Right cardiac atrium (tissue), 5 donors: ENCODE data around the gene KRT2. TPM values are rescaled to one million over a fixed set of nuclear protein-coding genes. Genes with fewer than 3 reads are reported as not detected.

Source experiments
- ATAC-seq, 2 donors: fragments of 200-7000 bp; cut with Tn5 transposase; one replicate each; pipeline versions ENCODE4 v1.8.0 to v1.9.1; 2020; ENCODE audit warnings: moderate library complexity in 2 of 2, mild to moderate bottlenecking in 1 of 2
- DNase-seq, 3 donors: peaks; one replicate each; pipeline ENCODE4 v3.0.0-alpha.2; 2020
- H3K27ac ChIP-seq: one replicate; pipeline ENCODE4 v1.5.1; 2013; ENCODE audit warnings: mild to moderate bottlenecking, low read length, control low read depth, moderate library complexity
- H3K27me3 ChIP-seq: one replicate; pipeline ENCODE4 v1.6.1; 2013; ENCODE audit not compliant: control insufficient read depth, insufficient read depth
- H3K4me1 ChIP-seq: one replicate; pipeline ENCODE4 v1.6.1; 2013; ENCODE audit warnings: low read length; ENCODE audit not compliant: control insufficient read depth, insufficient read depth
- H3K4me3 ChIP-seq: one replicate; pipeline ENCODE4 v1.5.1; 2013; ENCODE audit warnings: low read length, control low read depth
- H3K9me3 ChIP-seq: one replicate; pipeline ENCODE4 v1.6.1; 2013; ENCODE audit warnings: low read length; ENCODE audit not compliant: control insufficient read depth
- WGBS: extraction: QIAGEN DNeasy Blood & Tissue Kit; methylation state at CpG from one replicate; pipeline ENCODE4 v1.1.7; 2013; 5-methylcytosine and 5-hydroxymethylcytosine counted together
- intact Hi-C, 4 donors: fragments of 100-400 bp; cut with DNase I; formaldehyde crosslinking; loops; one replicate each; pipeline versions ENCODE4 v1.11.0 to v1.14.0; 2022 to 2023
- polyA plus RNA-seq: library from polyadenylated mRNA; stranded (reverse); fragments of 200-250 nt; gene quantifications from one replicate; pipeline ENCODE4 v1.2.3, GENCODE V29; 2013
- total RNA-seq, 4 donors: library from RNA; stranded (reverse); fragmentation: NEBNext Ultra II Directional; extraction: Animal tissue kit (Norgen Biotek cat#: 25700); gene quantifications; one replicate each; pipeline ENCODE4 v1.2.1, GENCODE V29; 2021
- donor health status: healthy with polysubstance abuse.
- donor health status: DM: no; HTN: yes; CAD: no.
- donor health status: DM: no; HTN: no; CAD: no.
- donor health status: DM: no; HTN: yes; CAD: no; lungs with severe emphysema.
- donor health status: DM: yes; HTN: yes; CAD: no.

Gene KRT2
- total and polyA plus RNA-seq, 5 donors, result not detected

DNA sequence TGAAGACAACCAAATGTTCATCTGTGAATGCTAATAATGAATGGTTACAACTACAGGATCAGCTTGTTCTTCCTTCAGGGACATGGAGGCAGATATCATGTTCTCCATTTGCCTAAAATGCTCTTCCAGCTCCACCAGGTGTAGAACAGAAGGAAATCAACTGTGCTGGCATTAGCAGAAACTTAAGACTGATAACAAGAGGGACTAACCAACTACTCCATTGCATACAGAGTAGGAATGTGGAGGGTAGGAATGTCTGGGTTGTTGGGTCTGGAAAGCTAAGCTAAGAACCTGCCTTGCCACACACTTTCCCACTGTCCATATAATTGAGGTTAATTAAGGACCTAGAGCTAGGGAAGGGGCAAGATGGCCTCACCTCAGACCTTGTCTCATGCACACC is 11.4 kb upstream of the KRT2 start:
- ATAC-seq (no peak), DNase-seq (no peak)
- intact Hi-C loops, result loop anchor here in 1 of 4 donors (10.0 kb wide), 1 partner anchor 211 kb away; no protein-coding TSS in a partner anchor
- Histone ChIP-seq H3K27me3 (no peaks in the 10 kb centered on the region), H3K4me1 (no peaks in the 10 kb centered on the region), H3K9me3 (no peaks in the 10 kb centered on the region), H3K4me3 (no peak overlapping the region), H3K27ac (no peak overlapping the region)

DNA sequence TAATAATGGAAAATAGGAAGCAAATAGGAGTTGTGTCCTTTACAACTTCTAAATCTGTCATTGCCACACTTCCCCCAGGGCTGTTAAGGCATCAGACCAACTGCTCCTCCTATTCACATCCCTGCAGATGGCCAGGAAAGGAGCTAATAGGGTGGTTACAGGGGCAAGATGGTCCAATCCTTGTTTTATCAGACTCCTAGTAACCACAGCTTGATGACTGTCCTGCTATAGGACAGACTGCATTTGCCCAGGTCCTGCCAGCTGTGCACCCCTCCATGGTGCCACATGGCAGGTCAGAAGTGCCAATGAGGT is 10.9 kb upstream of the KRT2 start:
- intact Hi-C loops, result loop anchor here in 1 of 4 donors (10.0 kb wide), 1 partner anchor 212 kb away; no protein-coding TSS in a partner anchor
- H3K4me3 ChIP-seq, result no peak overlapping the region
- ATAC-seq, result no peak
- no peaks in the 10 kb centered on the region for H3K4me1 ChIP-seq
- no peaks in the 10 kb centered on the region for H3K9me3 ChIP-seq
- no peak overlapping the region for H3K27ac ChIP-seq
- DNase-seq, result no peak
- no peaks in the 10 kb centered on the region for H3K27me3 ChIP-seq

DNA sequence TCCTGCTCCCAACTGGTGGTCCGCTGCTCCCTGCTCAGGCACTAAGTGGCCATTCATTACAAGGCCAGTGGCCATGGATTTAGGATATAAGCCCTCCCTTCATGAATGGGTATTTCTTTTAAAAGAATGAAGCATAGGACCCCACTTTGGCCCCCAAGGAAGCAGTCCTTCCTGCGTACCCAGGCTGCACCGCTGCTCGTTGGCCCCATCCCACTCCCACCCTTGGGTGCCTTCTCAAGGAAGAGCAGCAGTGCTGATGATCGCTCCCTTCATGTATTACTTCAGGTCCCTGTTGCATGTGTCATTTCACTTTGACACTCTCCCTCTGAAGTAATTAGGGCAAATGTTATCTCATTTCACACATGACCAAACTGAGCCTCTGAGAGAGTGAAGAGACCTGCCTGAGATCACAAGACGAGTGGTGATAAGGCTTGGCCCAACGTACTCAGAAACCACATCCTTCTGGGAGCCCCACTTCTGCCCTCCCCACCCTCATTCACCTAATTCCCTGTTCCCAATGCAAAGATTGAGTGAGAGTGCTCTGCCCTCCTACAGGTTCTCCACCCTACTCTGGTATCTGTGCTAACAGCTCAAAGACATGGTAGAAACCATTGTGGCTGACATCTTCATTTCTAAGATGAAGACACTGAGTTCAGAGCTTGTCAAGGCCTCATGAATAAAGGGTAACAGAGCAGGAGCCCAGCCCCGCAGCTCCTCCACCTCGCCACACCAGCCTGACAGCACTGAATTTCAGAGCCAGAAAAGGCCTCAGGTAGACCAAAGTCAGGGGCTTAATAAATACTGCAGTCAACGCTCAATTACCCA is 10.3 kb upstream of the KRT2 start:
- no peaks in the 10 kb centered on the region for H3K9me3 ChIP-seq
- H3K4me1 ChIP-seq, result peaks cover 2% of the 10 kb centered on the region
- intact Hi-C loops, result loop anchor here in 1 of 4 donors (10.0 kb wide), 1 partner anchor 212 kb away; no protein-coding TSS in a partner anchor
- WGBS, result 64% methylated on average over 10 of the region's 10 CpGs
- DNase-seq (no peak), ATAC-seq (no peak)
- H3K27me3 ChIP-seq, result no peaks in the 10 kb centered on the region
- no peak overlapping the region for H3K27ac ChIP-seq
- no peak overlapping the region for H3K4me3 ChIP-seq

DNA sequence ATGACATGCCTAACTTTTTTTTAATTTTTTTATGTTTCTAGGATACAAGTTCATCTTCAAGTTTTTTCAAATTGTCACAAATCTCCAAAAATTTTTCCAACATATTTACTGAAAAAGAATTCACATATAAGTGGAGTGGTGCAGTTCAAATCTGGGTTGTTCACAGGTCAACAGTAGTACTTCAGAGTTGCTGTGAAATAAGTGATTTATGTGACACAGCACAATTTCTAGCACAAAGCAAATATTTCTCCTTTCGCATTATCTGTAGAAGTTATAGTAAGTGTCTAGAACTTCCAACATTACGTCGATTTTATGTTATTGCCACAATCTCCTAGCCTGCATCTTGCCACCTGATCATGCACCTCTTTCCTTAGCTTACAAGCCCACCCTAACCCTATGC is 9.7 kb upstream of the KRT2 start:
- intact Hi-C loops, result loop anchor here in 1 of 4 donors (10.0 kb wide), 1 partner anchor 213 kb away; no protein-coding TSS in a partner anchor
- DNase-seq (no peak), ATAC-seq (no peak)
- 90% methylated on average over 3 of the region's 3 CpGs for WGBS
- Histone ChIP-seq H3K27me3 (no peaks in the 10 kb centered on the region), H3K4me3 (no peak overlapping the region), H3K9me3 (no peaks in the 10 kb centered on the region), H3K27ac (no peak overlapping the region), H3K4me1 (peaks cover 2% of the 10 kb centered on the region)

DNA sequence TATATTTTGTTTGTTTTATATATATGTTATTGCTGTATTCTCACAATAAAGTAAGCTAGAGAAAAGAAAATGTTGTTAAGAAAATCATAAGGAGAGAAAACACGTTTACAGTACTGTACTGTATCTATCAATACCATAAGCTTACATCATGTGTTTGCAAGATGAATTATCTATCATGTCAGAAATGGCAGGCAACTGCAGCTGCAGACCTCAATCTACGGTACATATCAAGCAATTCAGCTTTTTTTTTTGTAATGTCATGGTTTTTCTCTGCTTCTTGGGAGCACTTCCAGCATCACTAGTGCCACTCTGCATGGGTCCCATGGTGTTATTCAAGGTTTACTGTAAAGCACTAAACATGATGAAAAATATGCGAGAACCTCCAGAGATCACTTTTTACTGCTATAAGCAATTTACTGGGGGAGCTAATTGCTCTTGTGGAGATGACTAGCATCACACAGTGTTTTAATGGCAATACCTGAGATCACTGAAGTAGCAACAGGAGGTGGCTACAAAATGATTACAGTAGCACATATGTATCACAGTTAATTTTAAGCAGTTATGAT is 9.0 kb upstream of the KRT2 start:
- DNase-seq, result no peak
- 72% methylated on average over 3 of the region's 3 CpGs for WGBS
- Histone ChIP-seq H3K27ac (no peak overlapping the region), H3K9me3 (no peaks in the 10 kb centered on the region), H3K27me3 (no peaks in the 10 kb centered on the region), H3K4me1 (peaks cover 2% of the 10 kb centered on the region), H3K4me3 (no peak overlapping the region)
- intact Hi-C loops, result loop anchor here in 1 of 4 donors (10.0 kb wide), 1 partner anchor 214 kb away; no protein-coding TSS in a partner anchor
- ATAC-seq, result no peak

DNA sequence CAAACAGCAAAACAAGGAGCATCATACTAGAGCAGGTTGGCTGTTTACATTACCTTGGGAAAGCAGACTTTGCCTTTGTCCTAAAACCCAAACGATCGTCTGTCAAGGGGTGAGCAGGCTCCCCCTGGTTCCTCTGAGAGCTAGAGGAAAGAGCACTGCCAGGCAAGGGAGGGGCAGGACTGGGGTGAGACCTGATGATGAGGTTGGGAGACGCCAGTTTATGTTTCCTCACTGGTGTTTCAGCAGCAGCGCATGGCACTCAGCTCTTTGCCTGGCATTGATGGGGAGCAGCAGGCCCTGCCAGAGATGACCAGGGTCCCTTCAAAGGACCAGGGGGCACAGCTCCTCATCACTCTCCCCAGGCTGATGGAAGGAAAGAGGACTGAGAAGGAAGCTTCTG is 7.9 kb upstream of the KRT2 start:
- ATAC-seq (no peak), DNase-seq (no peak)
- no peak overlapping the region for H3K27ac ChIP-seq
- H3K9me3 ChIP-seq, result no peaks in the 10 kb centered on the region
- intact Hi-C loops, result loop anchor here in 1 of 4 donors (10.0 kb wide), 1 partner anchor 215 kb away; no protein-coding TSS in a partner anchor
- 81% methylated on average over 4 of the region's 4 CpGs for WGBS
- H3K4me3 ChIP-seq, result no peak overlapping the region
- no peaks in the 10 kb centered on the region for H3K27me3 ChIP-seq
- peaks cover 2% of the 10 kb centered on the region for H3K4me1 ChIP-seq

DNA sequence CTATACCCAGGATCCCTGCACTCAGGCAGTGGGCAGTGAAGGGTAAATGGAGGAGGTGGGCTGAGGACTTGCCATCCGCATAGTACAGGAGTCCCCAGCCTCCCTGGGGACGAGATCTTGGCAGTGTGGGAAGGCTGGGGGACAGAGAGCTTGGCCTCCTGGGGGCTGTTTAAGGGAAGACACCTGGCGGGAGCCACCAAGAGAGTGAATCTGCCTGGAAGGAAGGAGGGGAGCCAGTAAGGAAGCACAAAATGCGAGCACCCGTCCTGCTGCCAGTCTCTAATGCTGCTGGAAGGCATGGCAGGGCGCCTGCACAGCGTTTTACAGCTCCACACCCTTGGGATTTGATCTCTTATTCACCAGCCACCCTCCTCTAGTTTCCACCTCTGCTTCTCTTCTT is 7.4 kb upstream of the KRT2 start:
- no peak for DNase-seq

DNA sequence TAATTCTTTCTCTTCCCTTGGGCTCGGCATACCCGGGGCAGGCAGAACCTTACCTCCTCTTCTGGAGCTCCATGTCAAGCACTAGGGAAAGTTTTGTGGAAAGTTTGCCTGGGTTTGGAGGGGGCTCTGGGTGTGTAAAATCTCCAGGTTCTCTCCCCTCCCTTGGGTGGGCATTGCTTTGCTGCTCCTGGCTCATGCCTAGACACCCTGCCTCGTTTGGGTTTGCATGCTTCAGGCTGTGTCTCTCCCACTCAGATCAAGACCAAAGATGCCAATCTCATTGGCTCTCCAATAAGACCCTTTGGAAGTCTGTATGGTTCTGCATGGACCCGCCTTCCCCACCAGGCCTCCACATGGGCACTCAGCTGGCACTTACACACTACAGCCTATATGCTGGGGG is 6.2 kb upstream of the KRT2 start:
- Histone ChIP-seq H3K4me3 (no peak overlapping the region), H3K27ac (no peak overlapping the region), H3K9me3 (no peaks in the 10 kb centered on the region), H3K27me3 (no peaks in the 10 kb centered on the region), H3K4me1 (peaks cover 2% of the 10 kb centered on the region)
- no peak for ATAC-seq
- DNase-seq, result no peak
- WGBS, result 70% methylated on average over 4 of the region's 4 CpGs
- intact Hi-C loops, result no loop called here

More for the DNA sequence above, 7.4 kb upstream of the KRT2 start:
- WGBS, result 69% methylated on average over 7 of the region's 7 CpGs
- Histone ChIP-seq H3K9me3 (no peaks in the 10 kb centered on the region), H3K4me3 (no peak overlapping the region), H3K27me3 (no peaks in the 10 kb centered on the region), H3K27ac (no peak overlapping the region), H3K4me1 (peaks cover 2% of the 10 kb centered on the region)
- no peak for ATAC-seq
- intact Hi-C loops, result no loop called here

DNA sequence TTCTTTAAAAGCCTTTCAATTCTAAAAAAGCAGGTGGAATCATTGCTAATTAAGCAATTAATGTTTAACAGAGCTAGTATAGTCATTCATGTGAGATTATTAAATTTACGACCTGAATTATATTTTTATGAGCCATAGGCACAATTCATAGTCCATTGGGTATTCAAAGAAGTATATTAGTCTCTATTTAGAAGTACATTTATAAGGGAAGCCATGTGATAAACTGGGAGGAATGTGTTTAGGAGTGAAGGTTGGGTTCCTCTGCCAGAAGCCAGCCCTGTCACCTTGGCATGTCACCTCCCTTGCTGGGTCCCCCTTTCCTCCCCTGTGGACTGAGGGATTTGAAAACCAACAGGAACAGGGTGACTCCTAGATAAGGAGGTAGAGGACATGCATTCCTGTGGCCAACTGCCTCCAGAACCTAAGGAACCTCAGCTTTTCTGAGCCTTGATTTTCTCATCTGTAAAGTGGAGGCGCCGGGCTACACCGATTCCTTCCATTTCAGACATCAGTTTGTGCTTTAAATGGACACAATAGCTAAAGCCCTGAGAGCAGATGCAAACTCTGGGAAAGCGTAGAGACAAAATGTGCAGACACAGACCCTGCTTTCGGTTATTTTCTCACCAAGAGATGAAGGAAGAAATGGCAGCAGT is 5.4 kb upstream of the KRT2 start:
- no peaks in the 10 kb centered on the region for H3K27me3 ChIP-seq
- H3K27ac ChIP-seq, result no peak overlapping the region
- DNase-seq (no peak), ATAC-seq (no peak)
- no peak overlapping the region for H3K4me3 ChIP-seq
- no peaks in the 10 kb centered on the region for H3K9me3 ChIP-seq
- 91% methylated on average over 6 of the region's 6 CpGs for WGBS
- intact Hi-C loops, result no loop called here
- H3K4me1 ChIP-seq, result peaks cover 2% of the 10 kb centered on the region

DNA sequence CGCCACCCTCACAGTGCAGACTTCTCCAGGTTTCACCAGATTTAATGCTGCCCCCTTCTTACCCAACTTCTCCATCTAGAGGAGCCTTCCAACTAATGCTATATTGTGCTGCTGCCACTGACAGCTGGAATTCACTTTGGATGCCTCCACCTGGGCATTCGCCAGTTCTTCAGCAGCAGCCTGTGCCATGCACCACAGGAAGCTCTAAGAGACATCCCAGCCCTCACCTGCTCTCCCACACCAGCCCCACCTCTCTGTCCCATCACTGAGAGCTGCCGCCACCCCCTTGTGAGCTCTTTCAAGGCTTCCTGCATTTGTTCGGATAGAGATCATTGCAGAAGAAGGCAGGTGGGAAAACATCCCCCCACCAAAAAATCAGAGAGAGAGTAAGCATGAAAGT is 4.6 kb upstream of the KRT2 start:
- DNase-seq (no peak), ATAC-seq (no peak)
- H3K27ac ChIP-seq, result no peak overlapping the region
- H3K4me3 ChIP-seq, result no peak overlapping the region
- no peaks in the 10 kb centered on the region for H3K9me3 ChIP-seq
- WGBS, result 76% methylated on average over 4 of the region's 4 CpGs
- peaks cover 2% of the 10 kb centered on the region for H3K4me1 ChIP-seq
- intact Hi-C loops, result no loop called here
- H3K27me3 ChIP-seq, result no peaks in the 10 kb centered on the region

DNA sequence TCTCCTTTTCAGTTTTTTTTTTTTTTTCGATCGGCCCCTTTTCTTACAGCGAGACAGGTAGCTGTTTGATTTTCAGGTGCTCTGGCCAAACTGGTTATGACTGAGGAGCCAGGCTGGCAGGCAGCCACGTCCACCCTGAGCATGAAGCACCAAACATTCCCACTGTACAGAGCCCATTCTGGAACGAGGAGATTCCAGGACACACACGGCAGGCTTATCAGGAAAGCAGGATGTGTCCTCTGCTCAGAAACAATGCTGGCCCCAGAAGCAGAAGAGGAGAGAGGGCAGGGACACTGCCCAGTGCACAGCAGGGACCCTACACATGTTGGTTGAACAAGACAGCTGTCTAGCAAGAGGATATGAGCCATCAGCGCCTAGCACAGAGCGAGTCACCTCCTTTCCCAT is 3.7 kb upstream of the KRT2 start:
- DNase-seq (peak in 1 of 3 donors; percentile 67), ATAC-seq (peak; percentile 40 to 65)
- no peaks in the 10 kb centered on the region for H3K9me3 ChIP-seq
- 54% methylated on average over 8 of the region's 8 CpGs for WGBS
- intact Hi-C loops, result no loop called here
- H3K4me1 ChIP-seq, result peaks cover 2% of the 10 kb centered on the region
- no peak overlapping the region for H3K27ac ChIP-seq
- H3K27me3 ChIP-seq, result no peaks in the 10 kb centered on the region
- no peak overlapping the region for H3K4me3 ChIP-seq
